ENCODE data around the gene PDE1A. TPM values are rescaled to one million over a fixed set of nuclear protein-coding genes. Genes with fewer than 3 reads are reported as not detected.

Gene PDE1A
- total RNA-seq, 1 experiment from 2014 or later, result 3.1 TPM

DNA sequence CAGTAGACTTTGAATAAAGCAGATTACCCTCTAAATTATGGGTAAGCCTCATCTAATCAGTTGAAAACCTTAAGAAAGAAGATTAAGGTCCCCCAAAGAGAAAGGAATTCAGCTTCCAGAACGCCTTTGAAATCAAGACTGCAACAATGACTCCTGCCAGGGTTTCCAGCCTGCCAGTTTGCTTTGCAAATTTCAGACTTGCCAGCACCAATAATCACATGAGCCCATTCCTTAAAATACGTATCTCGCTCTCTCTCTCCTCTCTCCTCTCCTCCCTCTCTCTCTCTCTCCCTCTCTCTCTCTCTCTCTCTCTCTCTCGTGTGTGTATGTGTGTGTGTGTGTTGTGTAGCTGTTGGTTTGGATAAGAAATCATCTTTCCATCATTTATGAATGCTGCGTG is 184.2 kb downstream of the PDE1A start:
- CTCF ChIA-PET, result no interaction called here
- intact Hi-C loops (cut with micrococcal nuclease; ENCODE audit: unreplicated experiment), result no loop called here

DNA sequence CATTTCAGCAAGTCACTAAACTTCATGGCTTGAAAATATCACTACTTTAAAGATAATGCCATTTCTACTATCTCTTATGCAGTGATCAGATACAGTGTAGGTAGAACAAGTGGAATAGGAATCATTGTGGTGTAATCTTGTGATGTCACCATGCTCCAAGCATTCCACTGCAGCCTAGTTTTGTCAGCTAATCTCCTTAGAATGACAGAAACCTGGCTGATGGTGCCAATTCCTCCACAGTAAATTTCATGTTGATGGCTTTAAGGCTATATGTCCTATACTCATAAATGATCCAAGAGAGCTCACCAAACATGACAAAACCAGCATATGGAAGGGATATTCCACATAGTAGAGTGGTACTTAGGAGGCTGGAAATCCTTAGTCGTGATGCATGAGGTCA is 184.9 kb downstream of the PDE1A start:
- CTCF ChIA-PET, result no interaction called here
- Histone ChIP-seq H3K4me3 (ENCODE audit: low read depth, low read length, poor library complexity, severe bottlenecking) (no peak overlapping the region), H3K9me3 (ENCODE audit: low read depth, low read length, poor library complexity, severe bottlenecking) (no peaks in the 10 kb centered on the region), H3K36me3 (ENCODE audit: insufficient read depth, low read length, poor library complexity, severe bottlenecking) (no peaks in the 10 kb centered on the region), H3K27ac (ENCODE audit: low read depth, low read length, poor library complexity, severe bottlenecking) (no peak overlapping the region), H3K27me3 (replicated peaks; ENCODE audit: insufficient read depth, low read depth, low read length, poor library complexity) (no peaks in the 10 kb centered on the region), H3K4me1 (ENCODE audit: insufficient read depth, low read length, poor library complexity, severe bottlenecking) (peaks cover 4% of the 10 kb centered on the region)
- POLR2A ChIA-PET (ENCODE audit: low non-redundant PET), result no interaction called here
- BruUV-seq (replicated peaks), result no TSS peak
- peak; percentile 31 for DNase-seq (ENCODE audit: low spot score)
- intact Hi-C loops (cut with micrococcal nuclease; ENCODE audit: unreplicated experiment), result loop anchor here (2.0 kb wide), 1 partner anchor 409 kb away; no protein-coding TSS in a partner anchor
- no peak for TF ChIP-seq EZH2 (IDR thresholded peaks at IDR 0.05; ENCODE audit: borderline replicate concordance, low read depth, low read length, poor library complexity, severe bottlenecking)
- TF ChIP-seq, protein P1, sequence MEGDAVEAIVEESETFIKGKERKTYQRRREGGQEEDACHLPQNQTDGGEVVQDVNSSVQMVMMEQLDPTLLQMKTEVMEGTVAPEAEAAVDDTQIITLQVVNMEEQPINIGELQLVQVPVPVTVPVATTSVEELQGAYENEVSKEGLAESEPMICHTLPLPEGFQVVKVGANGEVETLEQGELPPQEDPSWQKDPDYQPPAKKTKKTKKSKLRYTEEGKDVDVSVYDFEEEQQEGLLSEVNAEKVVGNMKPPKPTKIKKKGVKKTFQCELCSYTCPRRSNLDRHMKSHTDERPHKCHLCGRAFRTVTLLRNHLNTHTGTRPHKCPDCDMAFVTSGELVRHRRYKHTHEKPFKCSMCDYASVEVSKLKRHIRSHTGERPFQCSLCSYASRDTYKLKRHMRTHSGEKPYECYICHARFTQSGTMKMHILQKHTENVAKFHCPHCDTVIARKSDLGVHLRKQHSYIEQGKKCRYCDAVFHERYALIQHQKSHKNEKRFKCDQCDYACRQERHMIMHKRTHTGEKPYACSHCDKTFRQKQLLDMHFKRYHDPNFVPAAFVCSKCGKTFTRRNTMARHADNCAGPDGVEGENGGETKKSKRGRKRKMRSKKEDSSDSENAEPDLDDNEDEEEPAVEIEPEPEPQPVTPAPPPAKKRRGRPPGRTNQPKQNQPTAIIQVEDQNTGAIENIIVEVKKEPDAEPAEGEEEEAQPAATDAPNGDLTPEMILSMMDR (conservative IDR thresholded peaks at IDR 0.05; ENCODE audit: low read depth, low read length), result no peak

More for the DNA sequence above, 184.2 kb downstream of the PDE1A start:
- POLR2A ChIA-PET (ENCODE audit: low non-redundant PET), result no interaction called here
- TF ChIP-seq, protein P1 (conservative IDR thresholded peaks at IDR 0.05; ENCODE audit: low read depth, low read length), result no peak
- no peak for TF ChIP-seq EZH2 (IDR thresholded peaks at IDR 0.05; ENCODE audit: borderline replicate concordance, low read depth, low read length, poor library complexity, severe bottlenecking)
- Histone ChIP-seq H3K4me1 (ENCODE audit: insufficient read depth, low read length, poor library complexity, severe bottlenecking) (peaks cover 4% of the 10 kb centered on the region), H3K36me3 (ENCODE audit: insufficient read depth, low read length, poor library complexity, severe bottlenecking) (no peaks in the 10 kb centered on the region), H3K9me3 (ENCODE audit: low read depth, low read length, poor library complexity, severe bottlenecking) (no peaks in the 10 kb centered on the region), H3K27ac (ENCODE audit: low read depth, low read length, poor library complexity, severe bottlenecking) (no peak overlapping the region), H3K27me3 (replicated peaks; ENCODE audit: insufficient read depth, low read depth, low read length, poor library complexity) (no peaks in the 10 kb centered on the region), H3K4me3 (ENCODE audit: low read depth, low read length, poor library complexity, severe bottlenecking) (no peak overlapping the region)
- BruUV-seq (replicated peaks), result no TSS peak
- no peak for DNase-seq (ENCODE audit: low spot score)

DNA sequence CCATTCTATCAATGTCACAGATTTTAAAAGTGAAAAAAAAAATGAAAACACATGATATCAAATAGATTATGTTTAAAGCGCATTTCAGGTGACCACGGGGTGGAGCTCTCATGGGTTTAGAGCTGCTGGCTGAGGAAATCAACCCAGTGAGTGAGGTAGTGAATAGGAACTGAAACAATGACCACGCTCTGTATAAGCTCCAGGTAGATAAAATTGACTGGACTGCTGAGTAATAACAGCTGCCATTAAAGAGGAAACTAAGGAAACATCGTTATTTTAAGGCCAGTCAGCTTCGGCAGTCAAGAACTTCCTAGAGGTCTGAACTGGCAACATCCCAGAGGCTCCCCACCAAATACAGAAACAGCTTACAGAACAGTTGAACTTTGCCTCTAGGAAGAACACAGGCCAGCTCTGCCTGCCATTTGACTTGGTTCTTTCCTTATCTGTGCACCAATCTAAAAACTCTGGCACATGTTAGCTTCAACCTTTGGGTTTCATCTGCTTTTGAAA is 185.9 kb downstream of the PDE1A start:
- intact Hi-C loops (cut with micrococcal nuclease; ENCODE audit: unreplicated experiment), result loop anchor here (2.0 kb wide), 1 partner anchor 410 kb away; no protein-coding TSS in a partner anchor

More for the DNA sequence above, 185.9 kb downstream of the PDE1A start:
- no peaks in the 10 kb centered on the region for H3K36me3 ChIP-seq (ENCODE audit: insufficient read depth, low read length, poor library complexity, severe bottlenecking)
- BruUV-seq (replicated peaks), result no TSS peak
- ChIA-PET POLR2A (ENCODE audit: low non-redundant PET) (no interaction called here), CTCF (interaction anchor here (0.7 to 1.2 kb wide), 2 partner anchors 381 to 408 kb away, joined by 3 to 4 read pairs; no protein-coding TSS in a partner anchor)
- H3K4me1 ChIP-seq (ENCODE audit: insufficient read depth, low read length, poor library complexity, severe bottlenecking), result peaks cover 4% of the 10 kb centered on the region
- no peak for TF ChIP-seq EZH2 (IDR thresholded peaks at IDR 0.05; ENCODE audit: borderline replicate concordance, low read depth, low read length, poor library complexity, severe bottlenecking)
- TF ChIP-seq, protein P1 (conservative IDR thresholded peaks at IDR 0.05; ENCODE audit: low read depth, low read length), result peak; percentile 59
- H3K27me3 ChIP-seq (replicated peaks; ENCODE audit: insufficient read depth, low read depth, low read length, poor library complexity), result no peaks in the 10 kb centered on the region
- no peak overlapping the region for H3K27ac ChIP-seq (ENCODE audit: low read depth, low read length, poor library complexity, severe bottlenecking)
- H3K4me3 ChIP-seq (ENCODE audit: low read depth, low read length, poor library complexity, severe bottlenecking), result no peak overlapping the region
- peak; percentile 37 for DNase-seq (ENCODE audit: low spot score)
- H3K9me3 ChIP-seq (ENCODE audit: low read depth, low read length, poor library complexity, severe bottlenecking), result no peaks in the 10 kb centered on the region
